ENCODE results near the gene PSMC3.

- TF ChIP-seq CTCF (IDR thresholded peaks at IDR 0.05; ENCODE audit: low read length): no peak
- TF ChIP-seq EZH2 (IDR thresholded peaks at IDR 0.05; ENCODE audit: borderline replicate concordance, low read length): no peak
Observed at GRCh38 chr11:47391077-47391583, 35.1 kb downstream of the PSMC3 start.
